SKM-1 treated with dmso at 0.1 percent for 144 hours (cell line): ENCODE data around the gene ARMC2.

Experiments
- DNase-seq: peaks from one replicate; lab custom pipeline; 2025; ENCODE audit not compliant: unreplicated experiment; lab: John Stamatoyannopoulos, UW

The ARMC2 gene

GRCh38 chr6:109010705-109011102 lies 162.5 kb downstream of the ARMC2 start:
- no peak for DNase-seq

DNA sequence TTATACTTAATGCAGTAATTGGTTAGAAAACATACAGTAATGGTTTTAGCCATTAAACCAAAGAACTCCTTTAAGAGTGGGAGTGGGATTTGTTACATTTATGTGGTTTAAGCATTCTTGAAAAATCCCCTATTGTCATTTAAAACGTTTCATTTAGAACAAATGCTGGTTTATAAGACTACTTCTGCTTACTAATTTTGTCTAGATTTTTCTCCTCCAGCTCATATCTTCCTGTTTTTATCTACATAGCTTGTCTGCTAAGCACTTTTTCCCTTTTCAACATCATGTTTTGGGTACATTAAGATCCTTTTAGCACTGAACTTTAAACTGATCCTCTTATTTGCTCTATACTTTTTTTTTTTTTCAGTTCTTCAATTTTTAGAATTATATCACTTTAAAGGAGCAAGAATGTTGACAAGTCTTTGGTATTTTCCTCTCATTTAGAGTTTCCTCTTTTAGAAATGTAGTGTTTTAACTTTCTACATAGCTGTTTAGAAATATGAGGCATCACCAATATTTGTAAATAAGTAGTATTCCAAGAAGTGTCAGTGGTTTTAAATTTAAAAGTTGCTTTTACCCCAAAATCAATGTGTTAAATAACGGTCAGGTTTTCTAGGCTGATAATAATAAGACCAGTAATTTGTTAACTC lies 165.6 kb downstream of the ARMC2 start:
- DNase-seq: peak; percentile 54

- no peak for DNase-seq
These were observed 166.4 kb downstream of the ARMC2 start for GRCh38 chr6:109014606-109015005.

- DNase-seq: no peak
These were observed 167.0 kb downstream of the ARMC2 start for GRCh38 chr6:109015176-109015575.

DNA sequence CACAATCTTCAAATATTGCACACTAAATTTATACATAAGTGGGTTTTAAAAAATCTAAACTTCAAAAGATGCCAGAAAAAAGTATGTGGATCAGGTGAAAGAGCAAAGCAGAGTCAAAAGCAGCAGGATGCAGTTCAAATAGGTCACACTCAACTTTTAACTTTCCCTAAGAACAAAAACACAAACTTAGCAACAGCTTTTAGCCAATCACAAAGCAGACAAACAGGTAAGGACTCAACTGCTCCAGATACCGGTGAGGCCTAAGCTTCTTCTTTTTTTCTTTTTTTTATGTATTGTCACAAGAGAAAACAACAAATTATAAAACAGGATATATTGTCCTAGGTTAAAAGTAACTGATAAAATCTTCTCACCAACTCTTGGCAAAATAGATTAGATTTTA lies 171.7 kb downstream of the ARMC2 start:
- DNase-seq: no peak

GRCh38 chr6:109021870-109022269 lies 173.6 kb downstream of the ARMC2 start:
- no peak for DNase-seq

DNA sequence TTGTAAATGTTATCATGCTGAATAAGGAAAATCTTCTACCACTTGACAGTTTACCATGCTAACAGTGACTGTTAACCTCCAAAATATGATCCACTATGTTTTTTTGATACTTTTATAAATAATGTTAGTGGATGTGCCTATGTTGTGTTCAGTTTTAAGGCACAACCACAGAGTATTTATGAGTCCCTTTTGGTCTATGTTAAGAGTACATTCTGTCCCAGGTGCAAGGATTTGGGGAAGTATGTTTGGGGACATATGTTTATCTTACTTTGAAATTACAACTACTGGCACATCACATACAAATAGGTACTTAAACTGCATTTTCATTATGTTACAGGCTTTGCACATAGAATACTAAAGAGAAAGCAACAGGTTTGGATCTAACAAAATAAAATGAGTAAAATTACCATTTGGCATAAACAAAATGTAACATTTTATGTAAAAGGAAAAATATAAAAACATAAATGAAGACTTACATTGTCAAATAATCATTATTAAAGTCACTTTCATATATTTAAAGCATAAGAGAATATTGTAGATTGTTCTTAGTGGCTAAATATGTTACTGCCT lies 175.2 kb downstream of the ARMC2 start:
- no peak for DNase-seq
